HG02981 (cell line): ENCODE data around the gene TMEM59L.
"Not testable (repeated sequence)": the region's sequence is repeated elsewhere in the genome, so short reads cannot be mapped to it uniquely, and the experiment has no call there.

ENCODE experiments used
- ATAC-seq: cut with Tn5 transposase; IDR thresholded peaks from one replicate; pipeline ENCODE4 v1.9.1; 2021; ENCODE audit warnings: mild to moderate bottlenecking, moderate library complexity; ENCODE audit not compliant: unreplicated experiment

Gene TMEM59L

DNA sequence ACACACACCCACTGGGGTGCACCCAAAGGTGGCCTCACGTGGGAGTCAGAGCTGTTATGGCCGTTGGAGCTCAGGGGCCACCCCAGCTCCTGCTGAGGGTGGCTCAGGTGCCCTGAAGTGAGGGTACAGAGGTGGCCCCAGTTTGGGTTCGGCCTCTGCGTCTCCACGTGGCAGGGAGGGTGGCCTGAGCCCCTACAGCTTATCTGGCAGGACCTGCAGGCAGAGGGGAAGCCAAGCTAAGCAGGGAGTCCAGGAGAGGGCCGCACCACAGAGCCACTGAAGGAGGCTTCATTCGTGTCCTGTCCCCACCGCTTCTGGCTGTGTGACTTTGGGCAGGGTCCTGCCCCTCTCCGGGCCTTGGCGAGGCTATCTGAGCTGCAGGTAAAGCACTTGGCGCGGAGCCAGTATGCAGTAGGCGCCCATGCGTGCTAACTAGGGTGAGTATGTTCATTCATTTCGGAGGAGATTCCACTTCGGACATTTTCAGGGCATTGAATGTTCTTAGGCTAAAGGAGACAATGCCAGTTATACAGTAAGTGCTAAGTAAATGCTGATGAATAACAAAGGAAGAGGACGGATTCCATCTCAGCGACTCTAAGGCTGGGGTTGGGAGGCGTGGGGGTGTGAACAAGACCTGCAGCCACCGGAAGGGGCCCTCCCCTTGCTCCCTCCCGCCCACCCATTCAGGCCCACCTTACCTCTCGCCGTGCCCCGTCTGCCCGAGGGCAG lies 19.1 kb upstream of the TMEM59L start:
- no peak for ATAC-seq

DNA sequence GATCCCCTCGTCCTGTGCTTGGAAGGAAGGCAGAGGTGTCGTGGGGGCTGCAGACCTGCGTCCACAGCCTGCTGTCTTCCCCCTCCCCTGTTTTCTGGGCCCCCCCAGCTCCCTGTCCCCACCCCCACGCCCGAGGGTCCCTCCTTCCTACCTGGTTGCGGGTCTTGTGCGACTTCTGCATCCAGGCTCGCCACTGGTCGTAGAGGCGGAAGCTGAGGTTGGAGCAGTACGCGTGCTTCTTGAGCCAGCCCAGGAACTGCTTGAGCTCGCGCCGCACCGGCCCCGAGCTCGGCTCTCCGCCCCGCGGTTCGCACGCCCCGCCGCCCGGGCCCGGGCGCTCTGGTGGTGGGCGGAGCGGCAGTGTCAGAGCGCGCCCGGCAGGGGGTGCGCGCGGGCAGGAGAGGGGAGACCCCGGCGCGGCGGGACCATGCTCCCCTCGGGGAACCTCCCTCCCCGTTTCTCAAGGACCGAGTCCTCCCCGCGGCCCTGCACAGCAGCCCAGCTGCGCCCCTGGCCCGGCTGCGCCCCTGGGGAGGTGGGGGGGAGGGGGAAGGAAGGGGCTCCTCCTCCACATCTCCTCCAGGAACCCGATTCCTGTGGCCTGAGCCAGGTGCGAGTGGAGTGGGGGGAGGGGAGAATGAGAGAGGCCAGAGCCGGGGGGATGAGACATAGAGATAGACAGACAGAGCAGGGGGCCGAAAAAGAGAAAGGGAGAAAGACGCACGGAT lies 18.4 kb upstream of the TMEM59L start:
- no peak for ATAC-seq

DNA sequence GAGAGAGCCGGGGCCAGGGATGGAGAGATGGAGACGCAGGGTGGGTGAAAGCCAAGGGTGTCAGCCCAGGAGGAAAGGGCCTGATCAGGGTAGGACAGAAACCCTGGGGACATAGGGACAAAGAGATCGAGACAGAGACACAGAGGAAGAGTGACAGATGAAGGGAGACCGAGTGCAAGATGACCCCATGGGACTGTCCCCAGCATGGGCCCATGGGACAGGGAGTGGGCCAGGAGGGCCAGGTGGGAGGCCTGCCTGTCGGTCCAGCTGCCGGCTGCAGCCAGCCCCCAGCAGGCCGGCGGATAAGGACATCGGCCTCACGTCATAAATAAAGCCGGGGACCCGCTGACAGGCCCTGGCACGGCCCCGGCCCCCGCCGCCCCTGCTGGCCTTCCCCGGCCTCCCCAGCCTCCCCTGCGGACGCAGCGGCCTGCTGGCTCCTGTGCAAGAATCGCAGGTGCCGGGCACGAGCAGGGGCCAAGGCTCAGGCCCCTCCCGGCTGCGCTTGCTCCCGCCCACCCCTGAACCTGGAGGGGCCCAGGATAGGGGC lies 17.8 kb upstream of the TMEM59L start:
- ATAC-seq, result no peak

DNA sequence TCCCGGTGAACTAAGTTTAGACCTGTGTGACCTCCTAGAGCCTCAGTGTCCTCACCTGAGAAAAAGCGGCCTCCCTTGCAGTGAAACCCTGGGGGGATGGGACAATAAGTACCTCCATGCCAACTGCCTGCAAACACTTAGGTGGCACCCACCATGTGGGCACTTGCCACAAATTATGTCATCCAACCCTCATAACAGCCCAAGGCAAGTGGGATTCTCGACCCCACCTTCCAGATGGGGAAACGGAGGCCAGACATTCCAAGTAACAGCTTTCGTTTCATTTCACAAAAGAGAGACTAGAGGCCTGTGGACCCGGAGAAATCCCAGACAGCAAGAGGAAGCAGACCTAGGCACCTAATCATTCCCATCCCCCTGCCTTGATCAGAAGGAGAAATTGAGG lies 17.2 kb upstream of the TMEM59L start:
- no peak for ATAC-seq

DNA sequence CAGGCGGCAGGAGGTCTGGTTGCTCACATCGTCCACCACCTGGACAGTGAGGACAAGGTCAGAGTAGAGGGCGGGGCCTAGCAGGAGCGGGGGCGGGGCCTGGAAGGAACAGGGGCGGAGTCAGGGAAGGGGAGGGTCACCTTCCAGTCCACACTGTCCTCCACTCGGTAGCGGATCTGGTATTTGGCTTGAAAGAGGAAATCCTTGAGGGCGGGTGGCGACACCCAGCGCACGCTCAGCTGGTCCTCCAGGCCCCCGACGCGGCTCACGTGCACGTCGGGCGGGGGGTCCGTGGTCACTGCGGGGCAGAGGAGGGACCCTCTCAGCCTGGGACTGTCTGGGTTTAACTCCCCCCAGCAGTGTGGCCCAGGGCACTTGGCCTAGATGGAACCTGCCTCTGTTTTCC lies 15.9 kb upstream of the TMEM59L start:
- no peak for ATAC-seq

DNA sequence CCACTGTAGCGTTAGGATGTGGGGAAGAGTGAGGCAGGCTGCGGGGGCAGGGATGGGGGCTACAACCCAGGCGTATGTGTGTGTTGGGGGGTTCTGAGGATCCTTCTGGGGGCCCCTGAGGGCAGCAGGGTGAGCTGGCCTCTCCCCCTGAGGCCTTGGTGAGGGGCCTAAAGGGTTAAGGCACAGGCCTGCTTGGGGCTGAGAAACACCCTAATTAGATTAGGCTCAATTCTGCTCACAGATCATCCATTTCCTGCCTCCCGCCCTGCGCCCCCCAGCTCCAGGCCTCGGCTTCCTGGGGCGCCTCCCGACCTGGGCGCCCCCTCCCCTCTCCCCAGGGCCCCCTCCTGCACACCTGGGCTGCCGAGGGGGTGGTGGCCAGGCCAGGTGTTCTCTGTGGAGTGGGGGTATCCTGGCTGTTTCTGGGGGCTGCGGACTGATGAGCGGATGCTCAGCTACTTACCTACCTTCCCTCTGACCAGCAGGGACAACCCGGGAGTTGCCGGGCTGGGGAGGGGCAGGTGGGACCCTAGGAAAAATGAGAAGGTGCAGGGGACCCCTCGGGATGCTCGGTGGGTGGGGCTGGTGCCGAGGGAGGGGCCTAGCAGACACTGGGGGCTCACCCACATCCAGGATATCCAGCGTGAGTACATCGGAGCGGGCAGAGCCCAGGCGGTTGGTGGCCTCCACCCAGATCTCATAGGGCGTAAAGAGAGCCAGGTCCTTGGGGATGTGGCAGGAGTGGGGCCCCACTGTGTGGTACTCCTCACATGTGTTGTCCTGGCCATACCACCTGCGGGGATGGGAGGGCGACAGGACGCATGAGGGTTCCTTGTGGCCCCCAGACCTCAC lies 14.6 kb upstream of the TMEM59L start:
- no peak for ATAC-seq

DNA sequence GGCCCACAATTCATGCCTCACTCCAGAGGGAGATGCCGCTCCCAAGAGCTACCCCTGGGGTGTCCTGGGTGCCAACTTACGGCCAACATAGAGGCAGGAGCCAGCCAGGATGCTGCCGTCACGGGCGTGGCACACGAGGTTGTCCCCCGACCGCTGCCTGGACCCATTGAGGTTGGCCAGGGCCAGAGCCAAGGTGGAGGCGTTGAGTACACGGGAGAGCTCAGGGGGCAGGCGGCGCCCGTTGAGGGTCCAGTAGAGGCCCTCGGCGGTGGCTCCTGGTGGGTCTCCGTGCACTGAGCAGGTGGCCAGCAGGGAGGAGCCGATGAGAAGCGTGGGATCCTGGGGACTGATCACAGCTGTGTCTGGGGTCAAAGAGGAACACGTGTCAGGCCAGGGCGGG lies 13.2 kb upstream of the TMEM59L start:
- ATAC-seq, result no peak

DNA sequence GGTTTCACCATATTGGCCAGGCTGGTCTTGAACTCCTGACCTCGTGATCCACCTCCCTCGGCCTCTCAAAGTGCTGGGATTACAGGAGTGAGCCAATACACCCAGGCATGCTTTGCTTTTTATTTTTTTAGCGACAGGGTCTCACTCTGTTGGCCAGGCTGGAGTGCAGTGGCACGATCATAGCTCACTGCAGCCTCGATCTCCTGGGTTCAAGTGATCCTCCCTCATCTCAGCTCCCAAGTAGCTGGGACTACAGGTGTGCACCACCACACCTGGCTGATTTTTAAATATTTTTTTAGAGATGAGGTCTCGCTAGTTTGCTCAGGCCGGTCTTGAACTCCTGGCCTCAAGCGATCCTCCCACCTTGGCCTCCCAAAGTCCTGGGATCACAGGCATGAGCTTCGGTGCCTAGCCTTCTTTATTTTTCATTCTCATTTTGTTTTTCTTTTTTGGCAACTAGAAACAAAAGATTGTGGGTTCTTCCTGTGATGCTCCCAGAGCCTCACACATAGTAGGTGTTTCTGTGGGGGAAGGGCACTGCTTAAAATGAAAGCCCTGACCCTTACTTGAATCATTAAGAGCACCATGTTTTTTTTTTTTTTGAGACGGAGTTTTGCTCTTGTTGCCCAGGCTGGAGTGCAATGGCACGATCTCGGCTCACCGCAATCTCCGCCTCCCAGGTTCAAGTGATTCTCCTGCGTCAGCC lies 11.8 kb upstream of the TMEM59L start:
- ATAC-seq, result not testable (repeated sequence)

DNA sequence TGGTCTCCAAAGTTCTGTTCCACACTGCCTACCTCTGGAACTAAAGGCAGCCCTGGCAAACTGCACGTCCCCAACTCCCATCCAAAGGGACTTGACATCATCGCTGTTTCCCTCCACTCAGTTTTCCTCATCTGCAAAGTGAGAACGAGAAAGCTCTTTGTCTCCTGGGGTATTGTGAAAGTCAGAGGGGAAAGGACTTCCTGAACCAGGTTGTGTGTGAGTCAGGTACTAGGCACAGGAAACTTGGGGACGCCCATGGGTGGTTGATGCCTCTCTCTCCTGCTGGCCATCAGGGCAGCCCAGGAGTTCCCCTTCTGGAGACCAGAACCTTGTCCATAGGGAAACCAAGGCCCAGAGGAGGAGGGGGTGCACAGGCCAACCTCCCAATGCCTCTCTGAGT lies 10.8 kb upstream of the TMEM59L start:
- no peak for ATAC-seq

DNA sequence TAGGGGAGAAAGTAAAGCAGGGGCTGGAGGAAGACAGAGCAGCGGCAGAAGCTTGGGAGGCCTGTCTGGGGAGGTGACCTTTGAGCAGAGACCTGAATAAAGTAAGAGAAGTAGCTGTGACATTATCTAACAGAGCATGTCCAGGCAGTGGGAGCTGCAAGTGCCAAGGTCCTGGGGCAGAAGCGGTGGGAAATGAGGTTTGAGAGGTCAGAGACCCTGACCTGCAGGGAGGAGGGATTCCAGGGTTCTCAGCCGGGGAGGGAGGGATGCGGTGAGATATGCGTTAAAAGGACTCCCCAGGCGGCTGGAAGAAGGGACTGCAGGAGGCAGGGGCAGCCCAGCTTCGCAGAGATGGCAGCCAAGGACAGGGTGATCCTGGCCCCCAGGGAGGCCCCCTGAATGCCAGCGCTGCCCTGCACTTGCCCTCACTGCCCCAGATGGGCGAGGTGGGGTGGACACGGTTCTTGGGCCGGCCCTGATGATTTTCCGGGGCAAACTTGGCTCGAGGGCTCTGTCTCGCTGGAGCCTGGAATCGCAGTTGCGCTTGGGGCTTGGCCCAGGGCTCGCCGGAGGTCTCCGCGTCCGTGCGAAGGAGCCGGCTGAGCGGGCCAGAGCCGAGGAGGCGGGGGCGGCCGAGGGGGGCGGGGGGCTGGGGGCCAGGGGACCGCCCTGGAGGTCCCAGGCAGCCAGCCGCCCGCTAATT lies 9.3 kb upstream of the TMEM59L start:
- no peak for ATAC-seq

DNA sequence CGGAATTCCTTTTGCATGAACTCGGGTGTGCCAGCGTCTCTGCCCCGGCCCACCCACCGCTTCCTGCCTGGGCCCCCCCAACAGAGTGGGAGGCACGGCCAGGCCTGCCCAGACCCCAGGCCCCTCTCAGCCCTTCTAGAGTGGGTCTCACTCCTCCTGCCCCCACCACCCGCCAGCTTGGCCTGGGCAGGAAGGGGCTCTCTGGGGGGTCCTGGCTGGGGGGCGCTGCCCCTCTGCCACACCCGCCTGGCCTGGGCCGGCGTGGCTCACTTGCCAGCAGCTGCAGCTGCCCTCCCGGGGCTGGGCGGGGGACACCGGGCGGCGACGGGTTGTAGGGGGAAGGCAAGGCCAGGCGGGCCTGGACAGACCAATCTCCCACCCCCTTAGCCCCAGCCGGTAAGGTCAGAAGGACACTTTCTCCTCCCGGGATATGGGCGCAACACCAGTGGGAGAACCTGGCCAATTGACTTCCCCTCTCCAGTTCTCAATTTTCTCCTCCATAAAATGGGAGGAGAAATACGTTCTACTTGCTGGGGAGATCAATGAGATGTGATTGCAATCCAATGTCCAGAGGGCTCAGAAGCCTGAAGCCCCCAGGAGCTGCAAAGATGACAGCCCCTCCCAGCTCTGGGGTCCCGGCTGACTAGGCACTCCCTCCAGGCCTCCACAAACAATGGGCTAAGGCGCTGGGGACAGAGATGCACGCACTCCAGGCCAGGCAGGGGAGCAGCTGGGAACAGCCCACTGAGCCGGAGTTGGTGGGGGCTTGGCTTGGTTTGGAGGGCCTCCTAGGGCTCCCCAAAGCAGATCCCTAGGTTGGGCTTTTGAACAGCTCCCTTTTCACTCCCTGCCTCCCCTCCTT lies 8.5 kb upstream of the TMEM59L start:
- ATAC-seq, result no peak

DNA sequence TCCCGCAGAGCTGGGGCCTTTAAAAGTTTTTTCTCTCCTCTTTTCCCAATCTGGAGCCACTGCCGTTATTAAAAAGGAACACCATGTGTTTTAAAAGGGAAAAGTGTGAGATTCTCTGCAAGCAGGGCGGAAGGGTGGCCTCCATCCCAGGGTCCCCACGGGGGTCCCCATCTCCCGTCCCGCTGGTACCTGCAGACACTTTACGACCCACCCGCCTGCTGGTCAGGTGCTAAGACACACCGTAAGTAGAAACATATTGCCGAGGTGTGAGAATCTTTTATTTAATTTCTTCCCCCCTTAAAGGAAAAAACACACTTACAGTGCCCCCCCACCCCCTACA lies 7.9 kb upstream of the TMEM59L start:
- ATAC-seq, result no peak

DNA sequence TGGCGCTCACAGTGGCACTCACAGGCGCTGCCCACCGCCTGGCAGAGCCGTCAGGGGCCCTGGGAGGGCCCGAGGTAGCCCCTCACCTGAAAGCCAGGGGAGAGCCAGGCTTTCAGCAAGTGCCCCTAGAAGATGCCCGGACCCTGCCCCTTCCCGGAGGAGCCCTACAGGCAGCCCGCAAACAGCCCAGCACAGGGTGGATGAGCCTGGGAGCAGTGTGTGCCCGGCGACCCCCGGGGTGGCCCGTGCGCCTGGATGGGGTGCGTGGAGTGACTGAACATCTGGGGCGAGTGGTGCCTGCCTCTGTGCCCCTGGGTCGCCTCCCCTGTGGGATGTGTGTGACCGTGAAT lies 7.5 kb upstream of the TMEM59L start:
- no peak for ATAC-seq

DNA sequence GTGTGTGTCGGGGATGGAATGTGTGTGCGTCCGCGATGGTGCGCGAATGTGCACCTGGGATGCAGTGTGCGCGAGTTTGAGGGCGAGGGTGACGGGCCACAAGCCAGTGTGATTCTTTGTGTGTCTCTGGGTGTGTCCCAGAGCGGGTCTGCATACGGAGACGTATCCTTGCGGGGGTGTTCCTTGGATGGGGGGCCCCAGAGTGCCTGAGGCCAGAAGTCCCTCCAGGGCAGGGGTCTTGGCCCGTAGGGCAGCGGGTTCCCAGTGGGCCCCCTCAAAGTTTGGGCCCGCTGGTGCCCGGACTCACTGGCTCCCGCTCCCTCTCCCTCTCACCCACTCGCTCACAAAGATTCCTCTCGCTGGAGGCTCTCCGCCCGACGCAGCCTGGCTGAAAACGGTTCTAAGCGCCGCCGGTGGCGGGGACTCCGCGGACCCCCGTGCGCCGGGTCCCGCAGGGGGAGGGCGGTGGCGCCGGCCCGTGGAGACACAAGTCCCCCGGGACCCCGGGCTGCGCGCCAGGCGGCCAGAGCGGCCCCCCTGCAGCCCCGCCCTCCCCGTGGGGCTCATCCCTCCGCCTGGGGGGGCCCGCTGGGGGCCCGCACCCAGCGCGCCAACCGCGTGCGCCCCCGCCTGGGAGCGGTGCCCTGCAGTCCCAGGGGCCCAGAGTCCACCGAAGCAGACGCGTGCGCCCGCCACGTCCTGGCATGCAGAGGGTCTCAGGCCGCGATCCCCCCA lies 7.0 kb upstream of the TMEM59L start:
- no peak for ATAC-seq

DNA sequence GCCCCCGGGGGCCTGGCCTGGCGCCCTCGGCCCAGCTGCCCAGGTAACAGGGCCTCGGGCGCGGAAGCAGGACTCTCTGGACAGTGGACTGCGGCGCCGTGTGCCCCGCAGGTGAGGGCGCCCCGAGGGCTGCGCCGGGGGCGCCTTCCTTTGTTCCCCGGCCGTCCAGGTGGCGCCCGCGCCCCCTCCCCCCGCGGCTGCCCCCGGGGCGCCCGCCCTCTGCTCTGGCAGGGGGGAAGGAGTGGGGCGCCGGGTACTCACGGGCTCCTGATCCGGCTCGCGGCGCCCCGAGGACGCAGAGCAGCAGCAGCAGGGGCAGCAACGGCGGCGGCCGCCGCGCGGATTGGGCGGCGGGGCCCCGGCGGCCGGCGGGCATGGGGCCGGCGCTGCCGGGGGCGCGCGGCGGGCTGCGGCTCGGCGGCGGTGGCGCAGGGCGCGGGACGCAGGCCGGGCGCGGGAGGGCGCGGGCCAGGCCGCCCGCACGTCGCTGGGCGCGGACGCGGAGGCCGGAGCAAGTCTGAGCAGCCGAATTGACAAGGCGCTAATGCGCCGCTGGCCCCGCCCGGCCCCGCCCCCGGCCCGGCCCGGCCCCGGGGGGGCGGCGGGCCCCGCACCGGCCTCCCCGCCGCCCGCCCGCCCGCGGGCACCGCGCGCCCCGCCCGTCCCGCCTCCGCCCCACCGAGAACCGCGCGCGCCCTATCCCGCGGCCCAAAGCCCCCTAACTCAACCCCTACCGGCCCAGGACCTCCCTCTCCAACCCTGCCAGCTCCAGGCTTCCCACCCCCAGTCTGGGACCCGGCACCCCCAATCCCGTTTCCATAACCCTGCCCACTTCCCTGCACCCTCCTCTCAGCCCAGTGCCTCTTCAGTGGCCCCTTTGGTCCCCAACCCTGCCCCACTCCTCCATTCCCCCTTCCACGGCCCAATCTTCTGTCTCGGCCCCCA lies 6.1 kb upstream of the TMEM59L start, which contains the start of gene CRLF1:
Gene CRLF1 (minus strand): TSS at position 519 of the 945 bp plus-strand sequence. CDS start 143 bp downstream, at position 376.
- no peak for ATAC-seq

DNA sequence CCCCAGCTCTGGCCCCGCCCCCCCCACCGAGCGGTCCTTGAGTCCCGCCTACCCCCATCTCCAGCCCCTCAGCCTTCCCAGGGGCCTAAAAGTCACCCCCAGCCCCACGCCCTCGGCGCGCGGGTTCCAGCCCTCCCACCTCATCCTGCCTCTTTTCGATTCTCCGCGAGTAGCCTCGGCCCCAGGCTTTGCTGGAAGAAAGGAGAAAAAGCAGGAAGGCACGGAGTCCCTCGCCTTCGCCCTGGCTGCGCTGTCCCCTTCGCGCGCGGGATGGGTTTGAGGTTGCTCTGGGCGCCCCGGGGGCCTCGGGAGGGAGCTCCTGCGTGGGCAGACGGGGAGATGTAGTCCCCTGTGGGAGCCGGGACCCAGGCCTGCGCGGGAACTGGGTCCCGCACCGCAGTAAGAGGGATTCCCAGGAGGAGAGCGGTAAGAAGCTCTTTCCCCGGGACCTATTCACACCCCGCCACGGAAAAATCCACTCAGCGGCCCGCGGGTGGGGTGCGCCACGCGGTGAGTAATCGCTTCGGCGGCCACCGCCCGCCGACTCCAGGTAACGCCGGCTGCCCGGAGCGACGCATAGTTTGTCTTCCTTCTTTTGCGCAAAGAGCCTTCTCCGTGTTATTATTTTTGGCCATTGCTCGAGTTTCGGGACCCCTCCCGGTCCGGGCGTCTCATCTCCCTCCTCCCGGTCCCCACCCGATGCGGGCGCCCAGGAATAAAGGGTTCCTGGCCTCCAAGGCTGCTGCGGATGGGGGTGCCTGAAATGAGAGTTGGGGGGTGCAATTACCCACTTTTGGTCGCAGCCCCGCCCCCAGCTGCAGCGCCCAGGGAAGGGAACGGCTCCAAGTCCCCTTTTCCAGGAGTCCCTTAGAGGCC lies 5.2 kb upstream of the TMEM59L start:
- no peak for ATAC-seq
